Stimulated activated CD8-positive, alpha-beta memory T cell treated with anti-CD3 and anti-CD28 coated beads, Interleukin-4, amount 100 ng/mL, for 4 hours (primary cell): ENCODE results near the gene A4GALT.
"Not testable (repeated sequence)": the region's sequence is repeated elsewhere in the genome, so short reads cannot be mapped to it uniquely, and the experiment has no call there.

Experiments
- DNase-seq, 2 donors: peaks; one replicate each; pipeline ENCODE4 v3.0.0-alpha.2; 2020; ENCODE audit warnings: low read depth in 2 of 2, low spot score in 1 of 2

Gene A4GALT

GRCh38 chr22:42720263-42721044 is at the start of gene A4GALT:
Gene A4GALT (minus strand): TSS chr22:42720870. CDS start chr22:42693951, 26,919 bp downstream.
- no peak for DNase-seq

- DNase-seq, result no peak
Observed at GRCh38 chr22:42770448-42770726, 49.7 kb upstream of the A4GALT start.

- DNase-seq, result no peak
Observed at GRCh38 chr22:42769574-42770447, 49.1 kb upstream of the A4GALT start.

- DNase-seq, result no peak
Observed at GRCh38 chr22:42769238-42769573, 48.5 kb upstream of the A4GALT start.

GRCh38 chr22:42768385-42769035 is 47.8 kb upstream of the A4GALT start:
- no peak for DNase-seq

- no peak for DNase-seq
Observed at GRCh38 chr22:42766860-42767259, 46.2 kb upstream of the A4GALT start.

GRCh38 chr22:42764895-42765363 is 44.3 kb upstream of the A4GALT start:
- DNase-seq, result no peak

GRCh38 chr22:42763965-42764480 is 43.4 kb upstream of the A4GALT start:
- no peak for DNase-seq

- no peak for DNase-seq
Observed at GRCh38 chr22:42760806-42761565, 40.3 kb upstream of the A4GALT start.

- DNase-seq, result no peak
Observed at GRCh38 chr22:42758931-42759629, 38.4 kb upstream of the A4GALT start.

- DNase-seq, result not testable (repeated sequence)
Observed at GRCh38 chr22:42755553-42755952, 34.9 kb upstream of the A4GALT start.

- DNase-seq, result not testable (repeated sequence)
Observed at GRCh38 chr22:42755121-42755520, 34.5 kb upstream of the A4GALT start.

GRCh38 chr22:42754658-42755057 is 34.0 kb upstream of the A4GALT start:
- DNase-seq, result no peak

GRCh38 chr22:42752912-42753311 is 32.2 kb upstream of the A4GALT start:
- no peak for DNase-seq

GRCh38 chr22:42752230-42752746 is 31.6 kb upstream of the A4GALT start:
- no peak for DNase-seq

GRCh38 chr22:42750421-42750820 is 29.8 kb upstream of the A4GALT start:
- not testable (repeated sequence) for DNase-seq

GRCh38 chr22:42747701-42748513 is 27.2 kb upstream of the A4GALT start:
- no peak for DNase-seq

- DNase-seq, result no peak
Observed at GRCh38 chr22:42745118-42745517, 24.4 kb upstream of the A4GALT start.

- no peak for DNase-seq
Observed at GRCh38 chr22:42743501-42743991, 22.9 kb upstream of the A4GALT start.
